Erythroblast (primary cell): ENCODE results near the gene ADAMTS2.

ENCODE experiments used
- DNase-seq, 2 experiments: peaks; one replicate each; lab custom pipeline; 2025; lab: John Stamatoyannopoulos, UW
- GATA1 ChIP-seq: IDR thresholded peaks from 2 replicates; pipeline ENCODE4 v1.6.1; 2011; ENCODE audit warnings: low read depth, mild to moderate bottlenecking, control low read depth, low read length, moderate library complexity
- POLR2A ChIP-seq: IDR thresholded peaks from 2 replicates; pipeline ENCODE4 v1.6.1; 2011; ENCODE audit warnings: mild to moderate bottlenecking, low read length

Gene ADAMTS2

GRCh38 chr5:179089502-179089901 is 255.8 kb downstream of the ADAMTS2 start:
- TF ChIP-seq GATA1 (no peak), POLR2A (no peak)
- DNase-seq, result no peak

- no peak for TF ChIP-seq GATA1
- no peak for TF ChIP-seq POLR2A
- no peak for DNase-seq
Measured at GRCh38 chr5:179080724-179081123, 264.5 kb downstream of the ADAMTS2 start.

GRCh38 chr5:179079165-179079987 is 265.9 kb downstream of the ADAMTS2 start:
- no peak for DNase-seq
- TF ChIP-seq GATA1, result no peak
- no peak for TF ChIP-seq POLR2A

GRCh38 chr5:179065703-179066102 is 279.6 kb downstream of the ADAMTS2 start:
- DNase-seq, result no peak
- TF ChIP-seq GATA1 (no peak), POLR2A (no peak)

- TF ChIP-seq GATA1, result no peak
- no peak for TF ChIP-seq POLR2A
- DNase-seq, result no peak
Measured at GRCh38 chr5:179061025-179061424, 284.2 kb downstream of the ADAMTS2 start.
